ENCODE data around the gene ACADSB.

DNA sequence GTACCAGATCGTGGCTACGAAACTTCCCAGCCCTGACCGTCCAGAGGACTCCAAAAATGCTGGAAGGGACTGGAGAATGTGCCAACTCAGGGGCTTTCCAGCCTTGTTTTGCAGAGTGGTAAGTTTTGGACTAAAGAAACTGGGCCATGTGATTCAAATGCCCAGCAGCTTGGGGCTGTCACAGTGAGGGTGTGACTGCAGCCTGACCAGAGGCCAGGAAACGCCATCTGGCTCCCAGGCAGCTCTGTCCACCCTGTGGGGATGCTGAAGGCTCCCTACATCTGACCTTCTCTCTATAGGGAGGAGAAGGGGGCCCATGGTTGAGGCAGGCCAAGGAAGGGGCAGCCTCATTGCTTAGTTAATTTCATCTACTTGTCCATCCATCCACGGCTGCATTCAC lies 65.4 kb downstream of the ACADSB start:
- TF ChIP-seq, protein P1, sequence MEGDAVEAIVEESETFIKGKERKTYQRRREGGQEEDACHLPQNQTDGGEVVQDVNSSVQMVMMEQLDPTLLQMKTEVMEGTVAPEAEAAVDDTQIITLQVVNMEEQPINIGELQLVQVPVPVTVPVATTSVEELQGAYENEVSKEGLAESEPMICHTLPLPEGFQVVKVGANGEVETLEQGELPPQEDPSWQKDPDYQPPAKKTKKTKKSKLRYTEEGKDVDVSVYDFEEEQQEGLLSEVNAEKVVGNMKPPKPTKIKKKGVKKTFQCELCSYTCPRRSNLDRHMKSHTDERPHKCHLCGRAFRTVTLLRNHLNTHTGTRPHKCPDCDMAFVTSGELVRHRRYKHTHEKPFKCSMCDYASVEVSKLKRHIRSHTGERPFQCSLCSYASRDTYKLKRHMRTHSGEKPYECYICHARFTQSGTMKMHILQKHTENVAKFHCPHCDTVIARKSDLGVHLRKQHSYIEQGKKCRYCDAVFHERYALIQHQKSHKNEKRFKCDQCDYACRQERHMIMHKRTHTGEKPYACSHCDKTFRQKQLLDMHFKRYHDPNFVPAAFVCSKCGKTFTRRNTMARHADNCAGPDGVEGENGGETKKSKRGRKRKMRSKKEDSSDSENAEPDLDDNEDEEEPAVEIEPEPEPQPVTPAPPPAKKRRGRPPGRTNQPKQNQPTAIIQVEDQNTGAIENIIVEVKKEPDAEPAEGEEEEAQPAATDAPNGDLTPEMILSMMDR (IDR thresholded peaks at IDR 0.05): no peak
- TF ChIP-seq EZH2 (IDR thresholded peaks at IDR 0.05) (no peak), EZH2phosphoT487 (IDR thresholded peaks at IDR 0.05) (no peak)

Data from neural progenitor cell (in vitro differentiated cells).